GM21619 (cell line): ENCODE results near the gene CIAO2B.
"Not testable (repeated sequence)": the region's sequence is repeated elsewhere in the genome, so short reads cannot be mapped to it uniquely, and the experiment has no call there.

Experiments used
- ATAC-seq: cut with Tn5 transposase; IDR thresholded peaks from one replicate; pipeline ENCODE4 v1.9.1; 2021; ENCODE audit not compliant: unreplicated experiment

Gene CIAO2B

GRCh38 chr16:66956154-66956457 lies 21.9 kb upstream of the CIAO2B start:
- not testable (repeated sequence) for ATAC-seq

GRCh38 chr16:66955363-66956153 lies 21.4 kb upstream of the CIAO2B start:
- not testable (repeated sequence) for ATAC-seq

- ATAC-seq, result no peak
Observed at GRCh38 chr16:66954097-66954659, 20.0 kb upstream of the CIAO2B start.

- no peak for ATAC-seq
Observed at GRCh38 chr16:66953462-66954096, 19.4 kb upstream of the CIAO2B start.

GRCh38 chr16:66952430-66953110 lies 18.4 kb upstream of the CIAO2B start:
- no peak for ATAC-seq

- no peak for ATAC-seq
Observed at GRCh38 chr16:66950971-66951790, 17.0 kb upstream of the CIAO2B start.

GRCh38 chr16:66950437-66950836 lies 16.2 kb upstream of the CIAO2B start:
- ATAC-seq, result no peak

GRCh38 chr16:66949472-66949871 lies 15.3 kb upstream of the CIAO2B start:
- no peak for ATAC-seq

- ATAC-seq, result no peak
Observed at GRCh38 chr16:66948837-66949225, 14.6 kb upstream of the CIAO2B start.

GRCh38 chr16:66948134-66948836 lies 14.1 kb upstream of the CIAO2B start:
- ATAC-seq, result no peak

GRCh38 chr16:66947302-66948065 lies 13.3 kb upstream of the CIAO2B start:
- peak; percentile 72 for ATAC-seq

GRCh38 chr16:66946974-66947301 lies 12.7 kb upstream of the CIAO2B start:
- ATAC-seq, result no peak

- no peak for ATAC-seq
Observed at GRCh38 chr16:66946541-66946940, 12.3 kb upstream of the CIAO2B start.

GRCh38 chr16:66945939-66946338 lies 11.7 kb upstream of the CIAO2B start:
- ATAC-seq, result no peak

- not testable (repeated sequence) for ATAC-seq
Observed at GRCh38 chr16:66944971-66945370, 10.8 kb upstream of the CIAO2B start.

- no peak for ATAC-seq
Observed at GRCh38 chr16:66944054-66944441, 9.8 kb upstream of the CIAO2B start.

GRCh38 chr16:66943426-66944053 lies 9.3 kb upstream of the CIAO2B start:
- ATAC-seq, result no peak

GRCh38 chr16:66942981-66943380 lies 8.8 kb upstream of the CIAO2B start:
- ATAC-seq, result no peak

GRCh38 chr16:66940236-66940635 lies 6.0 kb upstream of the CIAO2B start:
- no peak for ATAC-seq
